ENCODE results near the gene MRPL24.

Gene MRPL24

GRCh38 chr1:156708218-156708661 lies 32.6 kb downstream of the MRPL24 start:
- DNase-seq: no peak

- DNase-seq: no peak
Measured at GRCh38 chr1:156707417-156708217, 33.3 kb downstream of the MRPL24 start.

- DNase-seq: peak; percentile 63
Measured at GRCh38 chr1:156706657-156707416, 34.1 kb downstream of the MRPL24 start.

GRCh38 chr1:156705918-156706656 lies 34.8 kb downstream of the MRPL24 start:
- DNase-seq: peak; percentile 82

- DNase-seq: peak; percentile 82
Measured at GRCh38 chr1:156705321-156705917, 35.5 kb downstream of the MRPL24 start, which contains the start of gene CRABP2. Gene CRABP2, minus strand, starts transcription at chr1:156705583. Its CDS starts 137 bp downstream, at chr1:156705446.

GRCh38 chr1:156704930-156705320 lies 36.0 kb downstream of the MRPL24 start:
- peak; percentile 51 for DNase-seq

- peak; percentile 31 for DNase-seq
Measured at GRCh38 chr1:156704166-156704711, 36.6 kb downstream of the MRPL24 start.

- peak; percentile 42 for DNase-seq
Measured at GRCh38 chr1:156703741-156704140, 37.1 kb downstream of the MRPL24 start.

GRCh38 chr1:156703336-156703735 lies 37.6 kb downstream of the MRPL24 start:
- peak; percentile 42 for DNase-seq

- no peak for DNase-seq
Measured at GRCh38 chr1:156700736-156701531, 40.0 kb downstream of the MRPL24 start.

- no peak for DNase-seq
Measured at GRCh38 chr1:156698995-156699394, 41.9 kb downstream of the MRPL24 start.

GRCh38 chr1:156697481-156697880 lies 43.4 kb downstream of the MRPL24 start:
- peak; percentile 77 for DNase-seq

GRCh38 chr1:156696755-156697154 lies 44.1 kb downstream of the MRPL24 start:
- peak; percentile 76 for DNase-seq

- no peak for DNase-seq
Measured at GRCh38 chr1:156694690-156694962, 46.3 kb downstream of the MRPL24 start.

- DNase-seq: peak; percentile 27
Measured at GRCh38 chr1:156693848-156694689, 46.8 kb downstream of the MRPL24 start.

GRCh38 chr1:156692925-156693847 lies 47.7 kb downstream of the MRPL24 start:
- DNase-seq: peak; percentile 78

- DNase-seq: peak; percentile 32
Measured at GRCh38 chr1:156692441-156692924, 48.4 kb downstream of the MRPL24 start.

GRCh38 chr1:156691665-156692440 lies 49.0 kb downstream of the MRPL24 start:
- DNase-seq: peak; percentile 54

- no peak for DNase-seq
Measured at GRCh38 chr1:156691191-156691590, 49.7 kb downstream of the MRPL24 start.
